Activated CD8-positive, alpha-beta T cell treated with anti-CD3 and anti-CD28 coated beads, Interleukin-2, amount 10 ng/mL, durations not matched to agents 7 days and 5 days (primary cell): ENCODE measurements around the gene ARHGAP24. TPM values are rescaled to one million over a fixed set of nuclear protein-coding genes. Genes with fewer than 3 reads are reported as not detected.

Source experiments
- ATAC-seq: fragments of 150-1000 bp; cut with Tn5 transposase; one replicate; pipeline ENCODE4 v1.10.0; 2021; ENCODE audit warnings: moderate library complexity
- CTCF ChIA-PET: fragments of 350-600 bp; sonication (Branson Sonifier 250); formaldehyde crosslinking; loops from one replicate; lab custom pipeline; 2021; ENCODE audit warnings: antibody characterized with exemption; lab: Charles Lee
- POLR2A ChIA-PET: fragments of 350-600 bp; sonication (Branson Sonifier 250); formaldehyde crosslinking; loops from one replicate; lab custom pipeline; 2021; ENCODE audit warnings: antibody characterized with exemption; lab: Charles Lee
- DNase-seq: peaks from one replicate; pipeline ENCODE4 v3.0.0-alpha.2; 2020
- H3K27ac Mint-ChIP-seq: one replicate; pipeline ENCODE4 v1.8.0; 2021; ENCODE audit warnings: mild to moderate bottlenecking, mixed read lengths
- H3K27me3 Mint-ChIP-seq: one replicate; pipeline ENCODE4 v1.8.0; 2021; ENCODE audit warnings: low read depth, mixed read lengths
- H3K36me3 Mint-ChIP-seq: one replicate; pipeline ENCODE4 v1.8.0; 2021; ENCODE audit warnings: low read depth, mixed read lengths
- H3K4me1 Mint-ChIP-seq: one replicate; pipeline ENCODE4 v1.8.0; 2021; ENCODE audit warnings: low read depth, mixed read lengths
- H3K4me3 Mint-ChIP-seq: one replicate; pipeline ENCODE4 v1.8.0; 2021; ENCODE audit warnings: mild to moderate bottlenecking, mixed read lengths
- H3K9me3 Mint-ChIP-seq: one replicate; pipeline ENCODE4 v1.8.0; 2022; ENCODE audit warnings: mixed read lengths; ENCODE audit not compliant: insufficient read depth
- total RNA-seq, 2 experiments: library from RNA; stranded (reverse); gene quantifications; one replicate each; pipeline ENCODE4 v1.2.3, GENCODE V29; 2021

The ARHGAP24 gene
- total RNA-seq, 2 experiments from 2014 or later, result not detected

GRCh38 chr4:85767649-85768048, 292.7 kb downstream of the ARHGAP24 start:
- Mint-ChIP-seq H3K27me3 (no peaks in the 10 kb centered on the region), H3K36me3 (no peaks in the 10 kb centered on the region), H3K4me3 (no peak overlapping the region), H3K9me3 (no peaks in the 10 kb centered on the region), H3K4me1 (no peaks in the 10 kb centered on the region), H3K27ac (no peak overlapping the region)
- CTCF ChIA-PET, result no interaction called here
- DNase-seq (no peak), ATAC-seq (no peak)
- POLR2A ChIA-PET, result no interaction called here

- Mint-ChIP-seq H3K36me3 (no peaks in the 10 kb centered on the region), H3K9me3 (no peaks in the 10 kb centered on the region), H3K27ac (no peak overlapping the region), H3K4me3 (no peak overlapping the region), H3K27me3 (no peaks in the 10 kb centered on the region), H3K4me1 (no peaks in the 10 kb centered on the region)
- CTCF ChIA-PET, result no interaction called here
- DNase-seq (no peak), ATAC-seq (no peak)
- POLR2A ChIA-PET, result no interaction called here
Observed at GRCh38 chr4:85769009-85769408, 294.1 kb downstream of the ARHGAP24 start.

GRCh38 chr4:85772470-85772869, 297.5 kb downstream of the ARHGAP24 start:
- CTCF ChIA-PET, result interaction anchor here (0.6 kb wide), 1 partner anchor 35 kb away, joined by 3 read pairs; no protein-coding TSS in a partner anchor
- no peaks in the 10 kb centered on the region for H3K9me3 Mint-ChIP-seq
- H3K4me3 Mint-ChIP-seq, result no peak overlapping the region
- H3K4me1 Mint-ChIP-seq, result no peaks in the 10 kb centered on the region
- H3K27ac Mint-ChIP-seq, result no peak overlapping the region
- POLR2A ChIA-PET, result no interaction called here
- ATAC-seq (no peak), DNase-seq (no peak)
- no peaks in the 10 kb centered on the region for H3K36me3 Mint-ChIP-seq
- no peaks in the 10 kb centered on the region for H3K27me3 Mint-ChIP-seq

GRCh38 chr4:85773372-85773771, 298.4 kb downstream of the ARHGAP24 start:
- Mint-ChIP-seq H3K4me1 (no peaks in the 10 kb centered on the region), H3K36me3 (no peaks in the 10 kb centered on the region), H3K4me3 (no peak overlapping the region), H3K9me3 (no peaks in the 10 kb centered on the region), H3K27me3 (no peaks in the 10 kb centered on the region), H3K27ac (no peak overlapping the region)
- ChIA-PET CTCF (no interaction called here), POLR2A (no interaction called here)
- no peak for ATAC-seq
- no peak for DNase-seq

GRCh38 chr4:85774000-85774399, 299.1 kb downstream of the ARHGAP24 start:
- DNase-seq (no peak), ATAC-seq (no peak)
- Mint-ChIP-seq H3K36me3 (no peaks in the 10 kb centered on the region), H3K9me3 (no peaks in the 10 kb centered on the region), H3K27ac (no peak overlapping the region), H3K4me1 (no peaks in the 10 kb centered on the region), H3K4me3 (no peak overlapping the region), H3K27me3 (no peaks in the 10 kb centered on the region)
- ChIA-PET POLR2A (no interaction called here), CTCF (no interaction called here)

GRCh38 chr4:85774489-85774888, 299.5 kb downstream of the ARHGAP24 start:
- DNase-seq (no peak), ATAC-seq (no peak)
- Mint-ChIP-seq H3K27ac (no peak overlapping the region), H3K4me1 (no peaks in the 10 kb centered on the region), H3K36me3 (no peaks in the 10 kb centered on the region), H3K27me3 (no peaks in the 10 kb centered on the region), H3K9me3 (no peaks in the 10 kb centered on the region), H3K4me3 (no peak overlapping the region)
- CTCF ChIA-PET, result no interaction called here
- POLR2A ChIA-PET, result no interaction called here

GRCh38 chr4:85776096-85776495, 301.1 kb downstream of the ARHGAP24 start:
- CTCF ChIA-PET, result no interaction called here
- Mint-ChIP-seq H3K4me1 (no peaks in the 10 kb centered on the region), H3K27me3 (no peaks in the 10 kb centered on the region), H3K4me3 (no peak overlapping the region), H3K27ac (no peak overlapping the region), H3K9me3 (no peaks in the 10 kb centered on the region), H3K36me3 (no peaks in the 10 kb centered on the region)
- DNase-seq, result no peak
- no peak for ATAC-seq
- POLR2A ChIA-PET, result no interaction called here

- POLR2A ChIA-PET, result no interaction called here
- Mint-ChIP-seq H3K9me3 (no peaks in the 10 kb centered on the region), H3K27ac (no peak overlapping the region), H3K4me1 (no peaks in the 10 kb centered on the region), H3K36me3 (no peaks in the 10 kb centered on the region), H3K27me3 (no peaks in the 10 kb centered on the region), H3K4me3 (no peak overlapping the region)
- DNase-seq (no peak), ATAC-seq (no peak)
- CTCF ChIA-PET, result no interaction called here
Observed at GRCh38 chr4:85776579-85776978, 301.6 kb downstream of the ARHGAP24 start.

- CTCF ChIA-PET, result no interaction called here
- no peaks in the 10 kb centered on the region for H3K9me3 Mint-ChIP-seq
- ATAC-seq, result no peak
- H3K4me1 Mint-ChIP-seq, result no peaks in the 10 kb centered on the region
- H3K27ac Mint-ChIP-seq, result no peak overlapping the region
- POLR2A ChIA-PET, result no interaction called here
- H3K27me3 Mint-ChIP-seq, result no peaks in the 10 kb centered on the region
- no peak overlapping the region for H3K4me3 Mint-ChIP-seq
- H3K36me3 Mint-ChIP-seq, result no peaks in the 10 kb centered on the region
- no peak for DNase-seq
Observed at GRCh38 chr4:85777908-85778631, 303.1 kb downstream of the ARHGAP24 start.

- ChIA-PET POLR2A (no interaction called here), CTCF (no interaction called here)
- no peaks in the 10 kb centered on the region for H3K9me3 Mint-ChIP-seq
- DNase-seq, result no peak
- no peaks in the 10 kb centered on the region for H3K36me3 Mint-ChIP-seq
- H3K27me3 Mint-ChIP-seq, result no peaks in the 10 kb centered on the region
- no peaks in the 10 kb centered on the region for H3K4me1 Mint-ChIP-seq
- ATAC-seq, result no peak
- no peak overlapping the region for H3K27ac Mint-ChIP-seq
- H3K4me3 Mint-ChIP-seq, result no peak overlapping the region
Observed at GRCh38 chr4:85778632-85779131, 303.7 kb downstream of the ARHGAP24 start.

- Mint-ChIP-seq H3K9me3 (no peaks in the 10 kb centered on the region), H3K4me1 (no peaks in the 10 kb centered on the region), H3K27me3 (no peaks in the 10 kb centered on the region), H3K4me3 (no peak overlapping the region), H3K36me3 (no peaks in the 10 kb centered on the region), H3K27ac (no peak overlapping the region)
- ChIA-PET CTCF (no interaction called here), POLR2A (interaction anchor here (0.6 kb wide), 1 partner anchor 793 kb away, joined by 3 read pairs; no protein-coding TSS in a partner anchor)
- ATAC-seq (no peak), DNase-seq (no peak)
Observed at GRCh38 chr4:85779165-85779564, 304.2 kb downstream of the ARHGAP24 start.

GRCh38 chr4:85780664-85781063, 305.7 kb downstream of the ARHGAP24 start:
- Mint-ChIP-seq H3K27ac (no peak overlapping the region), H3K9me3 (no peaks in the 10 kb centered on the region), H3K36me3 (no peaks in the 10 kb centered on the region), H3K27me3 (no peaks in the 10 kb centered on the region), H3K4me1 (no peaks in the 10 kb centered on the region), H3K4me3 (no peak overlapping the region)
- ATAC-seq (no peak), DNase-seq (no peak)
- ChIA-PET POLR2A (no interaction called here), CTCF (no interaction called here)
